Ascending aorta (tissue), 2 donors: ENCODE results near the gene GJB4. TPM values are rescaled to one million over a fixed set of nuclear protein-coding genes. Genes with fewer than 3 reads are reported as not detected.

Experiments
- DNase-seq, 2 donors: peaks; one replicate each; pipeline ENCODE4 v3.0.0-alpha.2; 2019; ENCODE audit warnings: low spot score in 2 of 2
- H3K27ac ChIP-seq, 2 donors: fragments of 200-600 bp; sonication (generic); one replicate each; pipeline ENCODE4 v1.5.1; 2016 to 2017; ENCODE audit warnings: mild to moderate bottlenecking in 1 of 2
- H3K27me3 ChIP-seq: fragments of 200-600 bp; sonication (generic); one replicate; pipeline ENCODE4 v1.5.1; 2017
- H3K36me3 ChIP-seq, 2 donors: fragments of 200-600 bp; sonication (generic); one replicate each; pipeline ENCODE4 v1.5.1; 2016
- H3K4me1 ChIP-seq, 2 donors: fragments of 200-600 bp; sonication (generic); one replicate each; pipeline ENCODE4 v1.5.1; 2016 to 2017; ENCODE audit warnings: mild to moderate bottlenecking in 1 of 2
- H3K4me3 ChIP-seq, 2 donors: fragments of 200-600 bp; sonication (generic); one replicate each; pipeline ENCODE4 v1.5.1; 2016 to 2017; ENCODE audit warnings: mild to moderate bottlenecking in 1 of 2
- H3K9me3 ChIP-seq, 2 donors: fragments of 200-600 bp; sonication (generic); one replicate each; pipeline ENCODE4 v1.5.1; 2016
- CTCF ChIP-seq, 3 experiments: fragments of 200-600 bp in 2 of 3; fragments of 450-650 bp in 1 of 3; sonication (generic) in 2 of 3; IDR thresholded peaks; one replicate each; pipeline ENCODE4 v1.5.1; 2016 to 2019; ENCODE audit warnings: antibody characterized with exemption in 3 of 3, mild to moderate bottlenecking in 1 of 3, moderate library complexity in 1 of 3
- intact Hi-C: fragments of 100-400 bp; cut with DNase I; formaldehyde crosslinking; loops from one replicate; pipeline ENCODE4 v1.15.1; 2023
- total RNA-seq: library from RNA; depleted of rRNA; stranded (reverse); fragments of >200 nt; gene quantifications from one replicate; pipeline ENCODE4 v1.1.0, GENCODE V29; 2016

Gene GJB4
- total RNA-seq, 1 donor from 2014 or later: not detected

- peaks cover 6% of the 10 kb centered on the region for H3K27me3 ChIP-seq
Observed at GRCh38 chr1:34776911-34777310, 17.4 kb downstream of the GJB4 start.

GRCh38 chr1:34777519-34778321, 18.2 kb downstream of the GJB4 start:
- no peak for TF ChIP-seq CTCF (IDR thresholded peaks at IDR 0.05)
- peaks cover 6% of the 10 kb centered on the region for H3K27me3 ChIP-seq
- H3K36me3 ChIP-seq: no peaks in the 10 kb centered on the region
- no peak for DNase-seq
- no peak overlapping the region for H3K27ac ChIP-seq
- intact Hi-C loops: no loop called here
- no peak overlapping the region for H3K4me3 ChIP-seq
- H3K4me1 ChIP-seq: peaks cover 5 to 12% of the 10 kb centered on the region in 2 donors
- no peaks in the 10 kb centered on the region for H3K9me3 ChIP-seq

More at GRCh38 chr1:34776911-34777310, 17.4 kb downstream of the GJB4 start:
- H3K4me3 ChIP-seq: no peak overlapping the region
- H3K27ac ChIP-seq: no peak overlapping the region
- H3K36me3 ChIP-seq: no peaks in the 10 kb centered on the region
- H3K9me3 ChIP-seq: no peaks in the 10 kb centered on the region
- peaks cover 5 to 12% of the 10 kb centered on the region in 2 donors for H3K4me1 ChIP-seq
- DNase-seq: no peak
- intact Hi-C loops: no loop called here
- TF ChIP-seq CTCF (IDR thresholded peaks at IDR 0.05): no peak

DNA sequence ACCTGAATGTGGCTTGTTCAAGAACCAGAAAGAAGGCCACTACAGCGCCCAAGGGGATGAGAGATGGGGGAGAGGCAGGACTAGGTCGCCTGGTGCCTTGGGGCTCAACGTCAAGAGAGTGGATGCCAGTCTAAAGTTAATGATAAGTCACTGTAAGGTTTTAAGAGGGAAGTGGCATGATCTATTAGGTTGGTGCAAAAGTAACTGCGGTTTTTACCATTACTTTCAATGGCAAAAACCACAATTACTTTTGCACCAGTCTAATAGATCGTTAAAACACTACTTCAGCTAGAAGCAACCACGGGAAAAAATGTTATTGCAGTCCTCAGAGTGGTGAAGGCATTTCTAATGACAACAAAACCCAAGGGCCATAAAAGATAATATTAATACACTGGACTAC, 18.8 kb downstream of the GJB4 start:
- no peaks in the 10 kb centered on the region for H3K36me3 ChIP-seq
- intact Hi-C loops: no loop called here
- peaks cover 5 to 12% of the 10 kb centered on the region in 2 donors for H3K4me1 ChIP-seq
- H3K9me3 ChIP-seq: no peaks in the 10 kb centered on the region
- no peak overlapping the region for H3K27ac ChIP-seq
- TF ChIP-seq CTCF (IDR thresholded peaks at IDR 0.05): no peak
- peaks cover 6% of the 10 kb centered on the region for H3K27me3 ChIP-seq
- DNase-seq: no peak
- H3K4me3 ChIP-seq: no peak overlapping the region

DNA sequence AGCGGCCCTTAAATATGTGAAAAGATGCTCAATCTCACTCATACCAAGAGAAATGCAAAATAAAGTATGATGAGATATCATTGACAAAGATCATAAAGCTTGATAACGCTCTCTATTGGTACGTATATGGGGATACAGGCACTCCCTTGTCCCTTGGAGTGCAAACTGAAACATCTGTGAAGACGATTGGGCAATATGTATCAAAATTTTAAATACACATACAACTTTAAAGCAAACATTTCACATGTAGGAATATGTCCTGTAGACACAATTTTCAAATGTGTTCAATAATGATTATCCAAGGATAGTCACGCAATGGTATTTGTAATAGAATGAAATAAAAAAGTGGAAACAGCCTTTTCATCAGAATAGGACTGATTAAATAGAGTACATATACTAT, 19.5 kb downstream of the GJB4 start:
- H3K27me3 ChIP-seq: peaks cover 6% of the 10 kb centered on the region
- no peak for DNase-seq
- H3K4me1 ChIP-seq: peaks cover 5 to 12% of the 10 kb centered on the region in 2 donors
- H3K36me3 ChIP-seq: no peaks in the 10 kb centered on the region
- no peaks in the 10 kb centered on the region for H3K9me3 ChIP-seq
- intact Hi-C loops: no loop called here
- no peak overlapping the region for H3K27ac ChIP-seq
- H3K4me3 ChIP-seq: no peak overlapping the region
- TF ChIP-seq CTCF (IDR thresholded peaks at IDR 0.05): no peak

GRCh38 chr1:34779526-34779925, 20.0 kb downstream of the GJB4 start:
- TF ChIP-seq CTCF (IDR thresholded peaks at IDR 0.05): no peak
- H3K9me3 ChIP-seq: no peaks in the 10 kb centered on the region
- H3K4me3 ChIP-seq: no peak overlapping the region
- peaks cover 6% of the 10 kb centered on the region for H3K27me3 ChIP-seq
- DNase-seq: peak in 1 of 2 donors; percentile 35
- no peaks in the 10 kb centered on the region for H3K36me3 ChIP-seq
- no peak overlapping the region for H3K27ac ChIP-seq
- peaks cover 5 to 12% of the 10 kb centered on the region in 2 donors for H3K4me1 ChIP-seq
- intact Hi-C loops: no loop called here
